Tibial artery (tissue), 4 donors: Measurements from ENCODE around the gene DDX1.

Experiments used
- DNase-seq, 2 donors: peaks; one replicate each; pipeline ENCODE4 v3.0.0-alpha.2; 2019
- H3K27ac ChIP-seq, 2 donors: fragments of 200-600 bp; sonication (generic) in 1 of 2; 1 replicate in 1 of 2; 2 replicates in 1 of 2; pipeline ENCODE4 v1.5.1; 2018 to 2019; ENCODE audit warnings: mild to moderate bottlenecking in 1 of 2
- H3K27me3 ChIP-seq, 2 donors: fragments of 200-600 bp; sonication (generic) in 1 of 2; one replicate each; pipeline versions ENCODE4 v1.5.1 to v1.6.0; 2016 to 2019
- H3K36me3 ChIP-seq, 3 donors: fragments of 200-600 bp; sonication (generic) in 2 of 3; one replicate each; pipeline ENCODE4 v1.5.1; 2016 to 2019; ENCODE audit warnings: mild to moderate bottlenecking in 2 of 3
- H3K4me1 ChIP-seq, 4 donors: fragments of 200-600 bp; sonication (generic) in 2 of 4; 1 replicate in 3 of 4; 2 replicates in 1 of 4; pipeline ENCODE4 v1.5.1; 2016 to 2019
- H3K4me3 ChIP-seq, 2 donors: fragments of 200-600 bp; sonication (generic) in 1 of 2; 1 replicate in 1 of 2; 2 replicates in 1 of 2; pipeline ENCODE4 v1.5.1; 2018 to 2019; ENCODE audit warnings: mild to moderate bottlenecking in 2 of 2
- H3K9me3 ChIP-seq, 3 donors: fragments of 200-600 bp; sonication (generic) in 1 of 3; one replicate each; pipeline ENCODE4 v1.5.1; 2016 to 2019
- CTCF ChIP-seq, 2 experiments: fragments of 200-600 bp in 1 of 2; fragments of 450-650 bp in 1 of 2; IDR thresholded peaks; one replicate each; pipeline ENCODE4 v1.5.1; 2017 to 2019; ENCODE audit warnings: antibody characterized with exemption in 2 of 2, mild to moderate bottlenecking in 1 of 2, moderate library complexity in 1 of 2
- intact Hi-C: fragments of 100-400 bp; cut with DNase I; formaldehyde crosslinking; loops from one replicate; pipeline ENCODE4 v1.15.0; 2023; ENCODE audit warnings: low total_unique reads

DDX1 gene

GRCh38 chr2:15591373-15591691 is 336 bp upstream of the DDX1 start:
- Histone ChIP-seq H3K4me1 (peaks cover 0 to 31% (median 23%) of the 10 kb centered on the region in 4 donors), H3K27me3 (no peaks in the 10 kb centered on the region), H3K27ac (peak overlapping the region; percentile 86 to 93), H3K36me3 (peaks cover 11 to 12% (median 12%) of the 10 kb centered on the region in 3 donors), H3K9me3 (no peaks in the 10 kb centered on the region), H3K4me3 (peak overlapping the region; percentile 66 to 98)
- no peak for TF ChIP-seq CTCF (IDR thresholded peaks at IDR 0.05)
- DNase-seq = no peak
- intact Hi-C loops = no loop called here

GRCh38 chr2:15593327-15593705 is 1.6 kb downstream of the DDX1 start:
- intact Hi-C loops = no loop called here
- Histone ChIP-seq H3K9me3 (no peaks in the 10 kb centered on the region), H3K4me3 (peak overlapping the region; percentile 66 to 98), H3K4me1 (peaks cover 0 to 31% (median 23%) of the 10 kb centered on the region in 4 donors), H3K27me3 (no peaks in the 10 kb centered on the region), H3K27ac (no peak overlapping the region), H3K36me3 (peaks cover 26 to 31% (median 31%) of the 10 kb centered on the region in 3 donors)
- no peak for DNase-seq
- TF ChIP-seq CTCF (IDR thresholded peaks at IDR 0.05) = no peak

GRCh38 chr2:15594291-15595256 is 2.9 kb downstream of the DDX1 start:
- Histone ChIP-seq H3K4me1 (peaks cover 0 to 31% (median 23%) of the 10 kb centered on the region in 4 donors), H3K27me3 (no peaks in the 10 kb centered on the region), H3K9me3 (no peaks in the 10 kb centered on the region), H3K4me3 (no peak overlapping the region), H3K27ac (no peak overlapping the region), H3K36me3 (peaks cover 37 to 44% (median 43%) of the 10 kb centered on the region in 3 donors)
- intact Hi-C loops = no loop called here
- DNase-seq = no peak
- TF ChIP-seq CTCF (IDR thresholded peaks at IDR 0.05) = no peak

- no peak for DNase-seq
- Histone ChIP-seq H3K27me3 (no peaks in the 10 kb centered on the region), H3K4me1 (peaks cover 0 to 31% (median 23%) of the 10 kb centered on the region in 4 donors), H3K9me3 (no peaks in the 10 kb centered on the region), H3K27ac (no peak overlapping the region), H3K4me3 (no peak overlapping the region), H3K36me3 (peaks cover 45 to 52% (median 52%) of the 10 kb centered on the region in 3 donors)
- no peak for TF ChIP-seq CTCF (IDR thresholded peaks at IDR 0.05)
- intact Hi-C loops = no loop called here
Measured at GRCh38 chr2:15595342-15595905, 3.8 kb downstream of the DDX1 start.

GRCh38 chr2:15595936-15596335 is 4.3 kb downstream of the DDX1 start:
- no peak for TF ChIP-seq CTCF (IDR thresholded peaks at IDR 0.05)
- Histone ChIP-seq H3K4me1 (peaks cover 0 to 30% (median 23%) of the 10 kb centered on the region in 4 donors), H3K4me3 (no peak overlapping the region), H3K27me3 (no peaks in the 10 kb centered on the region), H3K9me3 (no peaks in the 10 kb centered on the region), H3K36me3 (peaks cover 49 to 57% (median 57%) of the 10 kb centered on the region in 3 donors), H3K27ac (no peak overlapping the region)
- DNase-seq = no peak
- intact Hi-C loops = no loop called here
